WTC11 (cell line): ENCODE results near the gene ATG5.

ENCODE experiments used
- ATF3 ChIP-seq: sonication (generic); formaldehyde crosslinking; conservative IDR thresholded peaks from 2 replicates; pipeline ENCODE4 v1.8.1; 2022; ENCODE audit warnings: mild to moderate bottlenecking, missing genetic modification reagents
- ATF6 ChIP-seq: sonication (generic); formaldehyde crosslinking; IDR thresholded peaks from 2 replicates; pipeline ENCODE4 v1.8.1; 2023; ENCODE audit warnings: mild to moderate bottlenecking, missing genetic modification reagents
- CTCF ChIP-seq: fragments of 200-600 bp; IDR thresholded peaks from 2 replicates; pipeline ENCODE4 v1.8.0; 2022; ENCODE audit warnings: antibody characterized with exemption
- FOXK1 ChIP-seq: sonication (generic); formaldehyde crosslinking; IDR thresholded peaks from 2 replicates; pipeline ENCODE4 v1.8.0; 2022; ENCODE audit warnings: mild to moderate bottlenecking, moderate library complexity, missing genetic modification reagents
- SP1 ChIP-seq: sonication (generic); formaldehyde crosslinking; conservative IDR thresholded peaks from 2 replicates; pipeline ENCODE4 v1.8.1; 2022; ENCODE audit warnings: missing genetic modification reagents

- TF ChIP-seq CTCF (peak; percentile 99), ATF6 (CRISPR knock-in tag) (no peak), FOXK1 (CRISPR knock-in tag) (no peak), ATF3 (no peak), SP1 (CRISPR knock-in tag) (peak; percentile 75; the same call in 1 of the 2 replicates)
These were observed 34.9 kb upstream of the ATG5 start, which contains the start of gene CRYBG1 for GRCh38 chr6:106360410-106360988.
